A549 (cell line): ENCODE measurements around the gene SLC12A9.

Experiments used
- RCOR1 ChIP-seq: fragments of 150-350 bp; IDR thresholded peaks from 2 replicates; pipeline ENCODE4 v1.6.1; 2014; ENCODE audit warnings: antibody characterized with exemption, low read length, low read depth
- TF ChIP-seq, protein P1 (sequence below): fragments of >200 bp; sonication (Bioruptor Twin); formaldehyde crosslinking; IDR thresholded peaks from 3 replicates; pipeline ENCODE4 v1.5.1; 2016

DNA sequence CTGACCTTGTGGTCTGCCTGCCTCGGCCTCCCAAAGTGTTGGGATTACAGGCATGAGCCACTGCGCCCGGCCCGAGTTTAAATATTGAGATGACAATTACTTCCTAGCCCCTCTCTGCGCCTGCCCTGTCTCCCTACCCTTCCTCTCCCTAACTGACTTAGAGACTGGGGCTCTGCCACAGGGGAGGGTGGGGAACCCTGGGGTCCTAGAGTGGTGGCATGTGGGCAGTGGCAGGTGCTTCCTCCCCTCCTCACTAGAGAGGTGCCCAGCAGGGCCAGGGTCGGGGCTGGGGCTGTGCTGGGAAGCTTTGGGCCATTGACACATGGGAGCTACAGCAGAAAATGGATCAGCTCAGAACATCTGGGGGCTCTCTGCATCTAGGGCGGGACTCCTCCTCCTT lies 50.1 kb downstream of the SLC12A9 start:
- no peak for TF ChIP-seq RCOR1
- TF ChIP-seq, protein P1, sequence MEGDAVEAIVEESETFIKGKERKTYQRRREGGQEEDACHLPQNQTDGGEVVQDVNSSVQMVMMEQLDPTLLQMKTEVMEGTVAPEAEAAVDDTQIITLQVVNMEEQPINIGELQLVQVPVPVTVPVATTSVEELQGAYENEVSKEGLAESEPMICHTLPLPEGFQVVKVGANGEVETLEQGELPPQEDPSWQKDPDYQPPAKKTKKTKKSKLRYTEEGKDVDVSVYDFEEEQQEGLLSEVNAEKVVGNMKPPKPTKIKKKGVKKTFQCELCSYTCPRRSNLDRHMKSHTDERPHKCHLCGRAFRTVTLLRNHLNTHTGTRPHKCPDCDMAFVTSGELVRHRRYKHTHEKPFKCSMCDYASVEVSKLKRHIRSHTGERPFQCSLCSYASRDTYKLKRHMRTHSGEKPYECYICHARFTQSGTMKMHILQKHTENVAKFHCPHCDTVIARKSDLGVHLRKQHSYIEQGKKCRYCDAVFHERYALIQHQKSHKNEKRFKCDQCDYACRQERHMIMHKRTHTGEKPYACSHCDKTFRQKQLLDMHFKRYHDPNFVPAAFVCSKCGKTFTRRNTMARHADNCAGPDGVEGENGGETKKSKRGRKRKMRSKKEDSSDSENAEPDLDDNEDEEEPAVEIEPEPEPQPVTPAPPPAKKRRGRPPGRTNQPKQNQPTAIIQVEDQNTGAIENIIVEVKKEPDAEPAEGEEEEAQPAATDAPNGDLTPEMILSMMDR, result no peak
